H1 (cell line): Measurements from ENCODE around the gene SCAI. TPM values are rescaled to one million over a fixed set of nuclear protein-coding genes. Genes with fewer than 3 reads are reported as not detected.

ENCODE experiments used
- CHD7 ChIP-seq: fragments of 300-600 bp; sonication (generic); IDR thresholded peaks from 2 replicates; pipeline ENCODE4 v1.7.1; 2012; ENCODE audit warnings: low read length, moderate library complexity, mild to moderate bottlenecking, inconsistent platforms; ENCODE audit not compliant: insufficient replicate concordance
- SIX5 ChIP-seq: IDR thresholded peaks from 2 replicates; pipeline ENCODE4 v1.6.1; 2011; ENCODE audit warnings: mild to moderate bottlenecking, low read depth, low read length
- polyA plus RNA-seq, 7 experiments: library from polyadenylated mRNA; depleted of rRNA in 3 of 7; stranded (reverse) in 5 of 7; unstranded in 2 of 7; fragments of >200 nt in 5 of 7; fragments of 200-250 nt in 2 of 7; gene quantifications; 1 replicate in 5 of 7; 2 replicates in 1 of 7; 4 replicates in 1 of 7; pipeline versions ENCODE4 v1.2.1 to v1.2.3, GENCODE V29; 2011 to 2013; ENCODE audit warnings: missing spikeins in 2 of 7, mixed read lengths in 2 of 7
- total RNA-seq: library from RNA; stranded (reverse); fragmentation: NEBNext Ultra II Directional; extraction: Animal tissue kit (Norgen Biotek cat#: 25700); gene quantifications from 2 replicates; pipeline ENCODE4 v1.2.1, GENCODE V29; 2021

The SCAI gene
- total and polyA plus RNA-seq, 2 of the 8 experiments (the other 6 are each of a cell fraction or from before 2014, with no cell fraction given): 6.4 to 19.8 TPM

GRCh38 chr9:125028041-125028440 is 115.3 kb downstream of the SCAI start (continued):
- TF ChIP-seq CHD7: no peak
- TF ChIP-seq SIX5: no peak
